ENCODE results near the gene OSBP. TPM values are rescaled to one million over a fixed set of nuclear protein-coding genes. Genes with fewer than 3 reads are reported as not detected.

The OSBP gene
- total RNA-seq, 6 donors from 2014 or later: 24.4 to 52.6 (median 35.0) TPM

- DNase-seq (no peak), ATAC-seq (ENCODE audit: low FRiP score in 2 of 2) (no peak)
- no peak for TF ChIP-seq POLR2AphosphoS5 (IDR thresholded peaks at IDR 0.05)
- TF ChIP-seq CTCF (IDR thresholded peaks at IDR 0.05): no peak
- no peak for TF ChIP-seq POLR2A (IDR thresholded peaks at IDR 0.05)
- no peak for TF ChIP-seq EP300 (IDR thresholded peaks at IDR 0.05)
- no peaks in the 10 kb centered on the region for H3K9me3 ChIP-seq
- H3K27me3 ChIP-seq: no peaks in the 10 kb centered on the region
- H3K27ac ChIP-seq: no peak overlapping the region
- H3K36me3 ChIP-seq: peaks cover 41 to 100% (median 81%) of the 10 kb centered on the region in 4 donors
- no peaks in the 10 kb centered on the region for H3K4me1 ChIP-seq
- H3K4me3 ChIP-seq: no peak overlapping the region
- 81 to 90% methylated on average over 1 of the region's 1 CpG for WGBS, 2 donors
Measured at GRCh38 chr11:59598961-59599360, 16.6 kb downstream of the OSBP start.

DNA sequence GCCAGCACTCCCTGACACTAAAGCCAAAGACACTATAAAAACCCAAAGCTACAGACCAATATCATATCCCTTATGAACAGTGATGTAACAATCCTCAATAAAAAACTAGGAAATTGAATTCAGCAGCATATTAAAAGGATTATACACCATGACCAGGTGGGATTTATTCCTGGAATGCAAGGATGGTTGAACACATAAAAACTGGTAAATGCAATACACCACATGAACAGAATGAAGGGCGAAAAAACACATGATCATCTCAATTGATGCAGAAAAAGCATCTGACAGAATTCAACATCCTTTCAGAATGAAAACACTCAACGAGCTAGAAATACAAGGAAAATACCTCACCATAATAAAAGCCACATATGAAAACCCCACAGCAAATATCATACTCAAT is 31.3 kb downstream of the OSBP start:
- no peaks in the 10 kb centered on the region for H3K4me1 ChIP-seq
- no peaks in the 10 kb centered on the region for H3K27me3 ChIP-seq
- peaks cover 19 to 86% (median 34%) of the 10 kb centered on the region in 4 donors for H3K36me3 ChIP-seq
- DNase-seq (no peak), ATAC-seq (ENCODE audit: low FRiP score in 2 of 2) (no peak)
- no peak overlapping the region for H3K27ac ChIP-seq
- TF ChIP-seq POLR2AphosphoS5 (IDR thresholded peaks at IDR 0.05) (no peak), CTCF (IDR thresholded peaks at IDR 0.05) (no peak), POLR2A (IDR thresholded peaks at IDR 0.05) (no peak), EP300 (IDR thresholded peaks at IDR 0.05) (no peak)
- no peaks in the 10 kb centered on the region for H3K9me3 ChIP-seq
- no peak overlapping the region for H3K4me3 ChIP-seq
- WGBS, 2 donors: 97 to 98% methylated on average over 2 of the region's 2 CpGs

GRCh38 chr11:59582006-59582405 is 33.6 kb downstream of the OSBP start:
- no peak for ATAC-seq (ENCODE audit: low FRiP score in 2 of 2)

DNA sequence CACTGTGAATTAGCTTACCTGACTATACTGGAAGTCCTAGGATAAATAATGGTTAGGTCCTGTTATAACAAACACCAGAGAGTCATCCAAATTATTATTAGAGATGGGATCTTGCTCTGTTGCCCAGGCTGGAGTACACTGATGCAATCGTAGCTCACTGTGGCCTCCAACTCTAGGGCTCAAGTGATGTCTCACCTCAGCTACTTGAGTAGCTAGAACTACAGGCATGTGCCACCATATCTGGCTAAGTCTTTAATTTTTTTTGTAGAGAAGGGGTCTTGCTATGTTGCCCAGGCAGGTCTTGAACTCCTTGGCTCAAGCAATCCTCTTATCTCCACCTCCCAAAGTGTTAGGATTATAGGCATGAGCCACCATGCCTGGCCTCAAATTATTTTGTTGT is 37.2 kb downstream of the OSBP start:
- Histone ChIP-seq H3K27ac (no peak overlapping the region), H3K9me3 (no peaks in the 10 kb centered on the region), H3K27me3 (no peaks in the 10 kb centered on the region), H3K4me3 (no peak overlapping the region), H3K4me1 (no peaks in the 10 kb centered on the region), H3K36me3 (peaks cover 39 to 88% (median 60%) of the 10 kb centered on the region in 4 donors)
- ATAC-seq (ENCODE audit: low FRiP score in 2 of 2) (no peak), DNase-seq (no peak)
- 91 to 93% methylated on average over 1 of the region's 1 CpG for WGBS, 2 donors
- no peak for TF ChIP-seq EP300 (IDR thresholded peaks at IDR 0.05)
- no peak for TF ChIP-seq POLR2AphosphoS5 (IDR thresholded peaks at IDR 0.05)
- TF ChIP-seq POLR2A (IDR thresholded peaks at IDR 0.05): no peak
- no peak for TF ChIP-seq CTCF (IDR thresholded peaks at IDR 0.05)

More at GRCh38 chr11:59582006-59582405, 33.6 kb downstream of the OSBP start:
- peaks cover 25 to 86% (median 51%) of the 10 kb centered on the region in 4 donors for H3K36me3 ChIP-seq
- TF ChIP-seq POLR2A (IDR thresholded peaks at IDR 0.05) (no peak), CTCF (IDR thresholded peaks at IDR 0.05) (no peak), POLR2AphosphoS5 (IDR thresholded peaks at IDR 0.05) (no peak), EP300 (IDR thresholded peaks at IDR 0.05) (no peak)
- no peak overlapping the region for H3K4me3 ChIP-seq
- no peaks in the 10 kb centered on the region for H3K9me3 ChIP-seq
- no peaks in the 10 kb centered on the region for H3K4me1 ChIP-seq
- no peaks in the 10 kb centered on the region for H3K27me3 ChIP-seq
- DNase-seq: no peak
- WGBS, 2 donors: 100% methylated on average over 1 of the region's 1 CpG
- no peak overlapping the region for H3K27ac ChIP-seq

- Histone ChIP-seq H3K4me1 (no peaks in the 10 kb centered on the region), H3K9me3 (no peaks in the 10 kb centered on the region), H3K36me3 (peaks cover 31 to 60% (median 53%) of the 10 kb centered on the region in 4 donors), H3K27ac (no peak overlapping the region), H3K4me3 (no peak overlapping the region), H3K27me3 (no peaks in the 10 kb centered on the region)
- no peak for ATAC-seq (ENCODE audit: low FRiP score in 2 of 2)
- no peak for DNase-seq
- TF ChIP-seq POLR2AphosphoS5 (IDR thresholded peaks at IDR 0.05) (no peak), CTCF (IDR thresholded peaks at IDR 0.05) (no peak), EP300 (IDR thresholded peaks at IDR 0.05) (no peak), POLR2A (IDR thresholded peaks at IDR 0.05) (no peak)
- WGBS, 2 donors: 100% methylated on average over 1 of the region's 1 CpG
Measured at GRCh38 chr11:59575505-59575904, 40.1 kb downstream of the OSBP start.

Data from upper lobe of left lung (tissue), 6 donors.